Measurements from ENCODE around the gene BLOC1S1.

The BLOC1S1 gene

DNA sequence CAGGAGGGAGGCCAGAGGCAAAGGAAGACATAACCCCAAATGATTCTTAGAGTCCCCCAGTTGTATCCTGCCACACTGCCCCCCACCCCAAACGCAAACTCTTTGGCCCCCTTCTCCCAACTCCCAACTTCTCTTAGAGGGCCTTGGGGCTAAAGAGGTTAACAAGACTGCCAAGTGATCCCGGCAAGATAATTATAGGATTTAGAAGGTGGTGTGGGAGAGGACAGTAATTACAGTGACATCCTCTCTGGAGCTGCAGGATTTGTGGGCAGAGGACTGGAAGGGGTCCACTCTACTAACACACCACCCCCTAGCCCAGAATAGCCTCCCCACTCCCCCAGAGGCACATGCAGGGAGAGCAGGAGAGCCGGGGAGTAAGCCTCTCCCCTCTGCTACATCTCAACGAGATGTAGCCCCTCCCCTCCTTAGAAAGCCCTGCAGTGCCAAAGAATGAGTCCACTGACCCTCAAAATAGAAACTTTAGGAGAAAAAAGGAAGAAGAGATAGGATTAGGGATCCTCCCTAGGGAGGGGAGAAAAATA, 21.8 kb downstream of the BLOC1S1 start:
- peak overlapping the region; percentile 86 for H3K27ac Mint-ChIP-seq
- peak overlapping the region; percentile 89 for H3K4me3 Mint-ChIP-seq
- H3K36me3 Mint-ChIP-seq, result no peaks in the 10 kb centered on the region
- peaks cover 25% of the 10 kb centered on the region for H3K4me1 Mint-ChIP-seq (ENCODE audit: low read depth)
- no peaks in the 10 kb centered on the region for H3K9me3 Mint-ChIP-seq (ENCODE audit: low read depth)
- no peaks in the 10 kb centered on the region for H3K27me3 Mint-ChIP-seq

DNA sequence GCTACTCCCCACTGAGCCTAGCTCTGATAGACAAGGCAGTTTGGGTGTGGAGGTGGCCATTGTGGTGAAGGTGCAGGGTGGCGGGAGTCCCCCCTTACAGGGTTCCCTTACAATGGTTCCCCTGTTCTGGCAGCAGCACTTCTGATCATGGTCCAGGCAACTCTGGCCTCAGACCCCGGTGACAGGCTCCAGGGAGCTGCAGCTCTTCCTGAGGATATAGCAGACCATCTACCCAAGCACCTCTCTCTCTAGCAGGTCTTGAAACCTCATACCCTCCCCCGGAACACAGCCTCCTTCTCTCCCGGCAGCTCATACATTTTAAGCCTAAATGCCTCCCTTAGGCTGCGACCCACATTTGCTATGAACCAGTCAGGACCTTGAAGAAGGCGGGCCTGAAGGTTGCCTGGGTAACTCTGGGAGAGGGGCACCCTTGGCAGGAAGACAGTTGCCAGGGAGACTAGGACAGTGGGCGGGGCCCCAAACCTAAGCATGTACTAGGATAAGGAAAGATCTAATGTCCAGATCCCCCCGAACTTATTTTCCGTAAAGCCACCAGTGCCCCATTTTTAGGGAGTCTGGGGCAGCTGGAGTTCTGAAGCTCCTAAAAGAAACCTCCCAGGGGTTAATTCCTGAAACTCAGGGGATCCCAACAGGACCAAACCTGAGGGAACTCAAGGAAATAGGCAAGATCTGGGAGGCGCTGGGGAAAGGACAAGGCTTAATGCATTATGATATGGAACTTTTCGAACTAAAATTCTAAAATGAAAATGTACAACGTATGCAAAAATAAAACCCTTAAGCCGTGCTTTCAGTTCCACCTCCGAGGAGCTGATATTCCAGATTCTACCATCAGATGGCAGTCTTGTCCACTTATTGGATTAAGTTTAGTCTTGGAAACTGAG, 22.5 kb downstream of the BLOC1S1 start:
- H3K4me3 Mint-ChIP-seq, result peak overlapping the region; percentile 89
- H3K4me1 Mint-ChIP-seq (ENCODE audit: low read depth), result peaks cover 27% of the 10 kb centered on the region
- H3K9me3 Mint-ChIP-seq (ENCODE audit: low read depth), result no peaks in the 10 kb centered on the region
- H3K27me3 Mint-ChIP-seq, result no peaks in the 10 kb centered on the region
- peak overlapping the region; percentile 86 for H3K27ac Mint-ChIP-seq
- H3K36me3 Mint-ChIP-seq, result no peaks in the 10 kb centered on the region

DNA sequence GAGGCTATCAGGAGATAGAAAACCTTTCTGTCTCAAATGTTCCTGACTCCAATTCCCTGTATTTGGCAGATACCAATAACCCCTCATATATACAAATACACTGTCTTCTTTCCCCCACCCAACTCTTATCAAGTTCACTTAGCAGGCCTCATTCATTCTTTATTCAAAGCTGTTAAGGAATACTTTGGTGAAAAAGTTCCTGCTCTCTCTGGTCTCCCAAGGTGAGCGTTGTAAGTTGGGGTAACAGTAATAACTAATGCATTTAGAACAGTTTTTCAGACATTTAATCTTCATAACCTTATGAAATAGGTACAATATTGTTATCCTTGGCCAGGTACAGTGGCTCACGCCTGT, 23.2 kb downstream of the BLOC1S1 start:
- Mint-ChIP-seq H3K9me3 (ENCODE audit: low read depth) (no peaks in the 10 kb centered on the region), H3K4me3 (peak overlapping the region; percentile 89), H3K27ac (no peak overlapping the region), H3K27me3 (no peaks in the 10 kb centered on the region), H3K36me3 (no peaks in the 10 kb centered on the region), H3K4me1 (ENCODE audit: low read depth) (peaks cover 27% of the 10 kb centered on the region)

DNA sequence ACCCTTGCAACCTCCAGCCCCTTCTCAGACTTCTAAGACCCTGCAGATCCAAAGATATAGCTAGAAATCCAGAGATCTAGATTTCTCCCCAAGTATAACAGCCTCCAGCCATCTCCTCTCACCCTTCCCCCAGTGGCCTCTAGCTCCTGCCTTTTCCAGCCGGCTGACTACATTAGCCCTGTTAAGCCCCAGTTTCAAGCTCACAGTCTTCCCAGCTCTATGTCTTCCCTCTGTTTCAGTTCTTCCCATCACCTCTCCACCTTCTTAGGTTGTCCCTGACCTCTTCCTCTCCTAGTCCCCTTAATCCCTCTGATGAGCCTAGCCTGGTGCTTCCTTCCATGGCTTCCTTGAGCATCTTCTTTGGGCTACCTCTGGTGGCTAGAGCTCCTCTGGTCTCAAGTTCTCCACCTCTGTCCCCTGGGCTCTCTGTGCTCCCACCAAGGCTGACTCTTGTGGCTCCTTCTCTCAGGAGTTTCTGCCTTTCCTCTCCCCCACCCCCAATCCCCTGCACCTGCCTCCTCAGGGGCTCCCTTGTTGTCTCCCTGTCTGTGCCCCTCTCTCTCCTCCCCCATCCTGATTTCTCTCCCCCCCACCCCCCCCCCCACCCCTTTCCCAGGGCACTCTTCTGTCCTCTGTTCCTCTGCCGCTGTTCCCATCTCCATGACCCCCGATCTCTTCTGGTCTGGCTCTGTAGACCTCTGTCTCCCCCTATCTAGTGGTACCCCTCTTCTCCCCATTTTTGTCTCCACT, 26.3 kb downstream of the BLOC1S1 start:
- H3K9me3 Mint-ChIP-seq (ENCODE audit: low read depth), result no peaks in the 10 kb centered on the region
- peaks cover 45% of the 10 kb centered on the region for H3K4me1 Mint-ChIP-seq (ENCODE audit: low read depth)
- H3K36me3 Mint-ChIP-seq, result no peaks in the 10 kb centered on the region
- H3K27ac Mint-ChIP-seq, result peak overlapping the region; percentile 23
- H3K27me3 Mint-ChIP-seq, result no peaks in the 10 kb centered on the region
- peak overlapping the region; percentile 87 for H3K4me3 Mint-ChIP-seq

DNA sequence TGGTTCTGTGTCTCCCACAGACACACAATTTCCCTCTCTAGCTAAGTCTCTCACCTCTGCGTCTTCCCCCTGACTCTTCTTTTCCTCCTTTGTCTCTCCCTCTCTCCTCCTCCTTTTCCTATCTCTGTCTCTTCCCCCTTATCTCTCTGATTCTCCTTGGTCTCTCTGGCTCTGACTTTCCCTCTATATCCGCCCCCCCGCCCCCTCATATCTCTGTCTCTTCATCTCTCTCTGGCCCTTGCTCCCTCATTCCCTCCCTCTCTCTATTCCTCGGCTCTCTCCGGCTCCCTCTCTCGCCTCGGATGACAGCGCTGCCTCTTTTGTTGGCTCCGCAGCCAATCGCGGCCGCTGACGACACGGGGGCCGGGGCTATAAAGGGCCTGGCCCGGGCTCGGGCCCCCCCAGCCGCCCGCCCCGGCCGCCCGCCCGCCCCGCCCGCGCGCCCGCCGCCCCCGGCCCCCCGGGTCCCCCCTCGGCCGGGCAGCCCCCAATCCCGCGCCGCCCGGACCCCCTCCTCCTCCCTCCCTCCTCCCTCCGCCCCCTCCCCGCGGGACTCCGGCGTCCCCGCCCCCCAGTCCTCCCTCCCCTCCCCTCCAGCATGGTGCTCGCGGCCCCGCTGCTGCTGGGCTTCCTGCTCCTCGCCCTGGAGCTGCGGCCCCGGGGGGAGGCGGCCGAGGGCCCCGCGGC, 27.0 kb downstream of the BLOC1S1 start, which contains the start of gene GDF11:
Gene GDF11, plus strand, starts transcription at position 404 of the 687 bp plus-strand sequence. Its CDS starts 195 bp downstream, at position 599.
- Mint-ChIP-seq H3K27ac (peak within 1 kb of the TSS; percentile 23), H3K9me3 (ENCODE audit: low read depth) (no peaks in the 10 kb centered on the region)

DNA sequence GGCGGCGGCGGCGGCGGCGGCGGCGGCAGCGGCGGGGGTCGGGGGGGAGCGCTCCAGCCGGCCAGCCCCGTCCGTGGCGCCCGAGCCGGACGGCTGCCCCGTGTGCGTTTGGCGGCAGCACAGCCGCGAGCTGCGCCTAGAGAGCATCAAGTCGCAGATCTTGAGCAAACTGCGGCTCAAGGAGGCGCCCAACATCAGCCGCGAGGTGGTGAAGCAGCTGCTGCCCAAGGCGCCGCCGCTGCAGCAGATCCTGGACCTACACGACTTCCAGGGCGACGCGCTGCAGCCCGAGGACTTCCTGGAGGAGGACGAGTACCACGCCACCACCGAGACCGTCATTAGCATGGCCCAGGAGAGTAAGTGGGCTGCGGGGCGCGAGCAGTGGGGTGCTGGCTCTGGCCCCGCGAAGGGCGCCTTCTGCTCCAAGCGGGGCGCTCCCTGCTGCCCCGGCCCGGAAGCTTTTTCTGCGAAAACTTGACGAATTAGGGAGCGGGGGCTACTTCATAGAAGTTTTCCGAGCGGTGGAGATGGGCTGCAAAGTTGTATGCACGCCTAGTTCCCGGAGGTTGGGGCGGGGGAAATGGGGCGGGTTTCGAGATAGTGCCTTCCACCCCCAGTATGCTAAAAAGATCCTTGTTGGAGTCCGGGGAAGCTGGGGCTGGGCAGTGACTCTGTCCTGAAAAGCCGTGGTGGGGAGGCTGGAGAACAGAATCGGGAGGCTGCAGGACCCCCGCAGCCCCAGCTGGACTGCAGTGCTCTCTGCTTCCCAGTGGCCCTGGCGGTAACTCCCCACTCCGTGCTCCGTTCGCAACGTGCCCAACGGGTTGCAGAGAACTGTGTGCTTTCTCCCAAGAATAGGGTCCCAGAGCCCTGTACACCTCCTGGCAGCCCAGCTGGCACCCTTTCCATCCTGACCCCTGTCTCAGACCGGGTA, 27.8 kb downstream of the BLOC1S1 start:
- H3K27ac Mint-ChIP-seq, result peak overlapping the region; percentile 55
- peak overlapping the region; percentile 90 for H3K4me3 Mint-ChIP-seq
- H3K9me3 Mint-ChIP-seq (ENCODE audit: low read depth), result no peaks in the 10 kb centered on the region
- no peaks in the 10 kb centered on the region for H3K27me3 Mint-ChIP-seq
- H3K4me1 Mint-ChIP-seq (ENCODE audit: low read depth), result peaks cover 32% of the 10 kb centered on the region
- no peaks in the 10 kb centered on the region for H3K36me3 Mint-ChIP-seq

More for the DNA sequence above, 27.0 kb downstream of the BLOC1S1 start, which contains the start of gene GDF11:
- Mint-ChIP-seq H3K4me3 (peak within 1 kb of the TSS; percentile 90), H3K36me3 (no peaks in the 10 kb centered on the region), H3K4me1 (ENCODE audit: low read depth) (peaks cover 38% of the 10 kb centered on the region), H3K27me3 (no peaks in the 10 kb centered on the region)

DNA sequence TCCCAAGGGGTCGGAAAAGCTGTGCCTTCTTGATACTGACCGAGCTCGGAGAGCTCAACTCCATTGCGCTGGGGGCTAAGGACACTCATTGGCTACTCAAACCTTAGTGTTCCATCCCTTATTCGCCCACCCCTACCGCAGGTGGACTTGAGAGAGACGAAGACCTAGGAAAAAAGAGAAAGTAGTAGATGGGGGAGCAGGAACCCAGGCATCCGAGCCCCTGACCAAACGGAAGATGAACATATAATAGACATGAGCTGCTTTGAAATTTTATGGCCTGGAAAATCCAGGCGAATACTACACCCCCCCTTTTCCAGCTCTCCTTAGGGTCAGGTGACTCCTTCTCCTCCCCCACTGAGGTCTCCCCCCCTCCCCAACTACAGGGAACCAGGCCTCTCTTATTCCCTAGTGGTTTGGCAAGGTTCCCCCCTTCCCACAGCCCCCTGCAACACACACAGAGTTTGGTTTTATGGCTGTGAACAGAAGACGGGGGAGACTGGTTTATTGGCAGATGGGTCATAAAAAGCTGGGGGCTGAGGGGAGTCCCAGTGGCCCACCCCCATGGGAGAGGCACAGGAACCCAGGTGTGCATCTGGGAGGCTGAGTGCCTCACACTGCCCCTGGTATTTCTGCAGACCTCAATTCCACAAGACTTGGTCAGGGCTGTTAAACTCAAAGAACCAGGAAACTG, 28.6 kb downstream of the BLOC1S1 start:
- H3K4me1 Mint-ChIP-seq (ENCODE audit: low read depth), result peaks cover 32% of the 10 kb centered on the region
- no peaks in the 10 kb centered on the region for H3K9me3 Mint-ChIP-seq (ENCODE audit: low read depth)
- peak overlapping the region; percentile 55 for H3K27ac Mint-ChIP-seq
- peak overlapping the region; percentile 90 for H3K4me3 Mint-ChIP-seq
- no peaks in the 10 kb centered on the region for H3K27me3 Mint-ChIP-seq
- no peaks in the 10 kb centered on the region for H3K36me3 Mint-ChIP-seq

DNA sequence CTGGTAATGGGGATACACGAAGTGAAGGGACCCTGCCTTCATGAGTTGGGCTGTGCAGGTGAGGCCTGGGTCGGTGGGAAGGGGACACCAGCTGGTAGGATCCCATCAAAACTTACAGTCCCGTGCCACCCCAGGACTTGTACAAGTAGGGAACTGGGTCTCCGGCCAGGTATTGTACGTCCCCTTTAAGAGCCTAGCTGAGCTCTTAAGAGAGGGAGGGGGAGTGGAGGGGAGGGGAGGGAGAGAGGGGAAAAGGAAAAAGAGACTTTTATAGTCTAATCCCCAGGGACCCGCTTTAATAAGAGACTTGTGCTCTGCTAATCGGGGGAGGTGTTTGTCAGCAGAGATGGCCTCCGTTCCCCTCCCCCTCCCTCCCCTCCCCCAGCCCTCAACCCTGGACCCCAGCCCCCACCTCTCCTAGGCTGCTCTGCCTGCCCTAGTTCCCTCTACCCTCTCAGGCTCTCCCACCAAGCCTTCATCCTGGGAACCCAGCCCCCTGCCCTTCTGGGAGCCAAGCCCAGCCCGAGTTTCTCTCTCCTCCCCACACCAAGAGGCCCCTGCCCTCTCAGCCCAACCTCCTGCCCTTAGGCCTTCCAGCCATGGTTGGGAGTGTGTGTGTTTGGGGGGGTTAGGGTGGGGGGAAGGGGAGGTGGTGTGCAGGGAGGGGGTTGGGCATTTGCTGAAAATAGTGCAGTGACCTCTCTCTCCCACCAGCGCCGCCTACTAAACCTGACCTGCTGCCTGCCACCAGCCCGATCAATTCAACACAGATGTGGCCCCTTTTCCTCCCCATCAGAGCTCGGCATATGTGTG, 29.7 kb downstream of the BLOC1S1 start:
- H3K9me3 Mint-ChIP-seq (ENCODE audit: low read depth), result no peaks in the 10 kb centered on the region
- peak overlapping the region; percentile 90 for H3K4me3 Mint-ChIP-seq
- no peaks in the 10 kb centered on the region for H3K36me3 Mint-ChIP-seq
- H3K27me3 Mint-ChIP-seq, result no peaks in the 10 kb centered on the region
- peaks cover 32% of the 10 kb centered on the region for H3K4me1 Mint-ChIP-seq (ENCODE audit: low read depth)
- H3K27ac Mint-ChIP-seq, result peak overlapping the region; percentile 70

DNA sequence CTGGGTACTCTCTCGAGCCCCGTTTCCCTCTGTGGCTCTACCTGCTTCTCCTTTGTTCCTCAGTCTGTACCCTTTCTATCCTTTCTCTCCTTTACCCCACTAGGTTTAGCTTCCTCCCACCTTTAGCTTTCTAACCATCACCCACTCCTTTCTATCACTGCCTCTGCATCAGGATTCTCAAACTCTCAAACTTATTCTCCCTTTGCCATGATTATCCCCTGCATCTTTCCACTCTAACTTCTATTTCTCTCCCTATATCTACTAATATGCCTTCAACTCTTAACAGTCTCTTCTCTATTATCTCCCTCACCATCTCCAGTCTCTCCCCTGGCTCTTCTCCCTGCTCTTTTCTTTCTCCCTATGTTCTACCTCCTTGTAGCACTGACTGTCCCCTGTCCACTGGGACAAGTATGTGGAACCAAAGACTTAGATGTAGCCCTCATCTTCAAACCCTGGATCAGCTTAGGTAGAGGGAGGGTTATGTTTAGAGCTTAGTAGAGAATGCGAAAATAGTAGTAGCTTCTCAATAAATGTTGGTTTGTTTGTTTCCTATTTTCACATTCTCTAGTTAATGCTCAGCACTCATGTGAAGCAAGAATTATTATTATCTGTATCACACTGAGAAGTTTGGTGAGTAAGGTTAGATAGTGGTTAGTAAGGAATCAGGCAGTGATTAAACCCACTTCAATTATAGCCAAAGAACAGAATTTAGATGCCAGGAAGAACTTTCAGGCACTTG, 30.5 kb downstream of the BLOC1S1 start:
- peak overlapping the region; percentile 70 for H3K27ac Mint-ChIP-seq
- no peaks in the 10 kb centered on the region for H3K9me3 Mint-ChIP-seq (ENCODE audit: low read depth)
- H3K27me3 Mint-ChIP-seq, result no peaks in the 10 kb centered on the region

DNA sequence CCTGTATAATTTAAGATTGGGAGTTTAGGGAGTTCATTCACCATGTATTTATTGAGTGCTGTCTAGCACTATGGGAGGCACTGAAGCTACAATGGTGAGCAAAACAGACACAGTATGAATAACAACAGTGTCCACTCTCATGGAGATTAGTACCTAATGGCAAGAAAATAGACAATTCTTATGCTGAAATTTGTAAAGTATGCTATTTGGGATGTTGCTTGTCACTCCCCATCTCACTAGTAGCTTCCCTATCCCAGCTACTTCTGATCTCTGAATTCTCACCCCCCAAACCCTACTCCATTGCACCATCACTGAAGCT, 31.0 kb downstream of the BLOC1S1 start:
- Mint-ChIP-seq H3K9me3 (ENCODE audit: low read depth) (no peaks in the 10 kb centered on the region), H3K4me1 (ENCODE audit: low read depth) (peaks cover 30% of the 10 kb centered on the region), H3K27me3 (no peaks in the 10 kb centered on the region), H3K4me3 (no peak overlapping the region), H3K27ac (peak overlapping the region; percentile 70), H3K36me3 (no peaks in the 10 kb centered on the region)

More for the DNA sequence above, 30.5 kb downstream of the BLOC1S1 start:
- H3K36me3 Mint-ChIP-seq, result no peaks in the 10 kb centered on the region
- peaks cover 30% of the 10 kb centered on the region for H3K4me1 Mint-ChIP-seq (ENCODE audit: low read depth)
- peak overlapping the region; percentile 44 for H3K4me3 Mint-ChIP-seq

DNA sequence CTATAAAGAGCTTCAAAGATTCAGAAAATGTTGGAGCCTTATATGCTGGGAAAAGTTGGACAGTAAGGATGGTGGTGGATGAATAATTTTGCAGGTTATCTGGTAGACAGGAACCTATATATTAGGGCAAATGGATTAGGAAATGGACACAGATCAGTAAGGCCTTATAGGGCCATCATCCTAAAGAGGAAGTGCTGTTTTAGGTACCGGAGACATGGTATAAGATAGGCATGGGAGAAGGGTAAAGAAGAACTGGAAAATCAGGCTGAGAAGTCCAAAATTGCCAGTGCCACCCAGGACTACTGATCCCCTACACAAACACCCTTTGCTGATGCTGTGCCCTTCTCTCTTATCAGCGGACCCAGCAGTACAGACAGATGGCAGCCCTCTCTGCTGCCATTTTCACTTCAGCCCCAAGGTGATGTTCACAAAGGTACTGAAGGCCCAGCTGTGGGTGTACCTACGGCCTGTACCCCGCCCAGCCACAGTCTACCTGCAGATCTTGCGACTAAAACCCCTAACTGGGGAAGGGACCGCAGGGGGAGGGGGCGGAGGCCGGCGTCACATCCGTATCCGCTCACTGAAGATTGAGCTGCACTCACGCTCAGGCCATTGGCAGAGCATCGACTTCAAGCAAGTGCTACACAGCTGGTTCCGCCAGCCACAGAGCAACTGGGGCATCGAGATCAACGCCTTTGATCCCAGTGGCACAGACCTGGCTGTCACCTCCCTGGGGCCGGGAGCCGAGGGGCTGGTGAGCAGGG, 32.6 kb downstream of the BLOC1S1 start:
- no peak overlapping the region for H3K27ac Mint-ChIP-seq
- H3K9me3 Mint-ChIP-seq (ENCODE audit: low read depth), result no peaks in the 10 kb centered on the region
- peaks cover 23% of the 10 kb centered on the region for H3K4me1 Mint-ChIP-seq (ENCODE audit: low read depth)
- H3K36me3 Mint-ChIP-seq, result no peaks in the 10 kb centered on the region
- no peaks in the 10 kb centered on the region for H3K27me3 Mint-ChIP-seq
- no peak overlapping the region for H3K4me3 Mint-ChIP-seq

DNA sequence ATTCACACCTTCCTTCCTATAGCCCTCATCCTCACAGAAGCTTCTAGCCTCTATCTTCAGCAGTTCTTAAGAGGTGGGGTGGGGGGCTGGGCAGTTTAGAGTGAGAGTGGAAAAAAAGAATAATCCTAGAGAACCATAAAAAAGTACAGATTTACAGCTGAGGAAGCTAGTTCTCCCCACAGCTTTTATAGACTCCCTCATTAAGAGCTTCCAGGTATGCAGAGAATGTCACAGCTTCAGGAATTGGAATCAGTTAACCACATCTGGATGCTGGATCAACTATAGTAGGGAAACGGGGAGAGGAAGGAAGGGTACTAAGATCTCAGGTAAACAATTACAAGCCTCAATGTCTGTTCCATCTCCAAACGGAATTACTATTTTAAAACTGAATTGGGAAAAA, 39.4 kb downstream of the BLOC1S1 start:
- Mint-ChIP-seq H3K4me1 (ENCODE audit: low read depth) (peaks cover 3% of the 10 kb centered on the region), H3K4me3 (no peak overlapping the region), H3K27me3 (no peaks in the 10 kb centered on the region), H3K36me3 (no peaks in the 10 kb centered on the region), H3K27ac (peak overlapping the region; percentile 62), H3K9me3 (ENCODE audit: low read depth) (no peaks in the 10 kb centered on the region)
